ENCODE data around the gene MYORG. TPM values are rescaled to one million over a fixed set of nuclear protein-coding genes. Genes with fewer than 3 reads are reported as not detected.

MYORG gene
- total and polyA plus RNA-seq, 9 of the 15 experiments (the other 6 are each of a cell fraction or from before 2014, with no cell fraction given) = 0.06 to 0.82 (median 0.18) TPM

GRCh38 chr9:34396276-34397214, 19.8 kb upstream of the MYORG start (continued):
- no peak for TF ChIP-seq ZBTB40 (IDR thresholded peaks at IDR 0.05)
- TF ChIP-seq ZBTB40 (CRISPR knock-in tag; IDR thresholded peaks at IDR 0.05) = no peak
- no peak for TF ChIP-seq NCOA1 (IDR thresholded peaks at IDR 0.05; ENCODE audit: low read depth)
- TF ChIP-seq CBFA2T3 (IDR thresholded peaks at IDR 0.05) = peak; percentile 90
- peak; percentile 35; the same call in 1 of the 2 replicates for TF ChIP-seq POLR2AphosphoS5 (IDR thresholded peaks at IDR 0.05; ENCODE audit: control insufficient read depth, insufficient read depth, low read depth, low read length)
- TF ChIP-seq RBFOX2 (IDR thresholded peaks at IDR 0.05; ENCODE audit: low read depth, low read length) = no peak
- no peak for TF ChIP-seq PHB (CRISPR knock-in tag; IDR thresholded peaks at IDR 0.05)
- TF ChIP-seq AFF4 (CRISPR knock-in tag; IDR thresholded peaks at IDR 0.05) = no peak
- peak; percentile 71; the same call in 1 of the 2 replicates for TF ChIP-seq KLF16 (IDR thresholded peaks at IDR 0.05)
- TF ChIP-seq ARID1B (IDR thresholded peaks at IDR 0.05) = peak; percentile 54; the same call in 1 of the 2 replicates
- no peak for TF ChIP-seq ZNF184 (CRISPR knock-in tag; IDR thresholded peaks at IDR 0.05)
- TF ChIP-seq HBP1 (CRISPR knock-in tag; IDR thresholded peaks at IDR 0.05) = no peak

Data from K562 (cell line).